Peyer's patch (tissue), 4 donors: ENCODE measurements around the gene RUNX1.

Experiments used
- POLR2A ChIP-seq, 2 donors: fragments of 450-650 bp; IDR thresholded peaks; one replicate each; pipeline ENCODE4 v1.5.1; 2017; ENCODE audit warnings: antibody characterized with exemption in 2 of 2, mild to moderate bottlenecking in 2 of 2, moderate library complexity in 2 of 2
- TF ChIP-seq, protein P1 (sequence below), 6 experiments: fragments of 450-650 bp in 4 of 6; fragments of 200-600 bp in 2 of 6; sonication (generic) in 1 of 6; IDR thresholded peaks; one replicate each; pipeline ENCODE4 v1.5.1; 2017 to 2019; ENCODE audit warnings: antibody characterized with exemption in 6 of 6, mild to moderate bottlenecking in 3 of 6, moderate library complexity in 1 of 6

DNA sequence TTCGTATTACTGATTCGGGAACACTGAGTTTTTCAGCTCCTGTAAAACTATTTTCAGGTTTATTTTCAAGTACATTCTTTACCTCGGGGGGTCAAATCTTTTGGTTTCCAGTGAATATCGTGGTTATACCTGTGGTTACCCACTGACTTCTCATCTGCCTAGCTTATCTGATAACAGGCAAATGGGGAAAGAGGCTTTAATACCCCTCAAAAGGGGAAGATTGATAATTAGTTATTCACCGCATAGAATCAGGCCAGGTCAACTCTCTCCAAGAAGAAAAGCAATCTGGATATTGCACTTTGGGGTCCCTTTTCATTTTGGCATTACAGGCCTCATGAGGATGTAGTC is 23.0 kb downstream of the RUNX1 start:
- TF ChIP-seq, protein P1, sequence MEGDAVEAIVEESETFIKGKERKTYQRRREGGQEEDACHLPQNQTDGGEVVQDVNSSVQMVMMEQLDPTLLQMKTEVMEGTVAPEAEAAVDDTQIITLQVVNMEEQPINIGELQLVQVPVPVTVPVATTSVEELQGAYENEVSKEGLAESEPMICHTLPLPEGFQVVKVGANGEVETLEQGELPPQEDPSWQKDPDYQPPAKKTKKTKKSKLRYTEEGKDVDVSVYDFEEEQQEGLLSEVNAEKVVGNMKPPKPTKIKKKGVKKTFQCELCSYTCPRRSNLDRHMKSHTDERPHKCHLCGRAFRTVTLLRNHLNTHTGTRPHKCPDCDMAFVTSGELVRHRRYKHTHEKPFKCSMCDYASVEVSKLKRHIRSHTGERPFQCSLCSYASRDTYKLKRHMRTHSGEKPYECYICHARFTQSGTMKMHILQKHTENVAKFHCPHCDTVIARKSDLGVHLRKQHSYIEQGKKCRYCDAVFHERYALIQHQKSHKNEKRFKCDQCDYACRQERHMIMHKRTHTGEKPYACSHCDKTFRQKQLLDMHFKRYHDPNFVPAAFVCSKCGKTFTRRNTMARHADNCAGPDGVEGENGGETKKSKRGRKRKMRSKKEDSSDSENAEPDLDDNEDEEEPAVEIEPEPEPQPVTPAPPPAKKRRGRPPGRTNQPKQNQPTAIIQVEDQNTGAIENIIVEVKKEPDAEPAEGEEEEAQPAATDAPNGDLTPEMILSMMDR (IDR thresholded peaks at IDR 0.05) = no peak
- no peak for TF ChIP-seq POLR2A (IDR thresholded peaks at IDR 0.05)
